ENCODE data around the gene GLIPR2. TPM values are rescaled to one million over a fixed set of nuclear protein-coding genes. Genes with fewer than 3 reads are reported as not detected.

The GLIPR2 gene
- total RNA-seq, 4 donors from 2014 or later, result 51.3 to 84.9 (median 59.6) TPM

DNA sequence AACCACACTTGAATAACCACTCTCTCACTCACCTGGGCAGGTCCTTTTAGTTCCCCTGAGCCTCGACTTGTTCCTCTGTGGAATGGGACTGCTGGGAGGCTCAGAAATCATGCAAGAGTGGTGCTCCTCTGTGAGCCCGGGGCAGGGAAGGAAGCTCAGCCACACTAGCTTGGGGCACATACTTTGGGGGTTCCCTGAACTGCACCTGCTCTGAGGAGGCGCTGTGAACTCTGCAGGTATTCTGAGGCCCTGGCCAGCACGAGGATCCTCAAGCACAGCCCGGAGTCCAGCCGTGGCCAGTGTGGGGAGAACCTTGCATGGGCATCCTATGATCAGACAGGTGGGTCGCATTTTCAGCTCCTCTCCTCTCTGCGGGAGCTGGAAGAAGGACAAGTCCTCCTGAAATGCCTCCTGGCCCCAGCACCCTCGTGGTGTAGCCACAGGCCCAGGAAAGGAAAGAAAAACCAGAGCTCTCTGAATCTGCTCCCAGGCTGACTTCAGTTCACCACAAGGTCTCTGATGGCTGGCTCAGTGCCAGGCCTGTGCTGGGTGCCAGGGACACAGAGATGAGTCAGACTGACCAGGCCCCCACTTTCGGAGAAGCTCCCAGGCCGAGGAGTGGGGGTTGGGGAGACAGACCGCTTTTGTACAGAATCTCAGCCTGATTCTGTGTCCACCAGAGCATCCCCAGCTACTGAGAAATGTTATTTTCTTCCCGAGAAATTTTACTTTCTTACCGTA is 11.9 kb downstream of the GLIPR2 start:
- Histone ChIP-seq H3K4me1 (peaks cover 37 to 96% (median 86%) of the 10 kb centered on the region in 4 donors), H3K27me3 (no peaks in the 10 kb centered on the region), H3K4me3 (peak overlapping the region in 1 of 4 donors; percentile 9), H3K9me3 (no peaks in the 10 kb centered on the region), H3K36me3 (peaks cover 0 to 38% (median 6%) of the 10 kb centered on the region in 4 donors), H3K27ac (replicated peaks in 1 of 4) (peak overlapping the region; percentile 76 to 92 (median 86))
- TF ChIP-seq POLR2AphosphoS5 (IDR thresholded peaks at IDR 0.05) (peak; percentile 83 to 91), CTCF (IDR thresholded peaks at IDR 0.05) (no peak), EP300 (IDR thresholded peaks at IDR 0.05) (no peak), POLR2A (IDR thresholded peaks at IDR 0.05; ENCODE audit: low read depth) (no peak)
- intact Hi-C loops (cut with DNase I), result no loop called here
- WGBS, result 28% methylated on average over 7 of the region's 14 CpGs
- DNase-seq (ENCODE audit: extremely low spot score), result peak; percentile 99

DNA sequence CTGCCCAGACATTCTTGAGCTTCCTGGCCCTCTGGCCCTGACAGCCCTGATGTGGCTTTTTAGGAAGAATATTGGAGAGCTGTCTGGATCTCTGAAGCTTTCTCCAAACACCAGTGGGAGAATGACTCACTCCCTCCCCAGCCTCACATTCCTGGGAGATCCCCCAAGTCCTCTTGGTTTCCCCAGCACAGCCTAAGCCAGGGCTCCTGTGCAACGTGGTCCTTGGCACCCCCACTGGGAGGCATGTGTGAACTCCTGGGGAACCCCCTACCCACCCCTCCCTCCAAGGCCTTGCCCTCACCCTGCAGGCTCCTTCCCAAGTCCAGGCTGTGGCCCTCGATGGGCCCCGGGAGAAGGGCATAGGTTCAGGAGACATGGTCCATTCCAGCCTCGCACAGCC is 12.7 kb downstream of the GLIPR2 start:
- intact Hi-C loops (cut with DNase I), result no loop called here
- Histone ChIP-seq H3K27ac (replicated peaks in 1 of 4) (peak overlapping the region; percentile 76 to 92 (median 86)), H3K9me3 (no peaks in the 10 kb centered on the region), H3K4me3 (no peak overlapping the region), H3K36me3 (peaks cover 0 to 38% (median 6%) of the 10 kb centered on the region in 4 donors), H3K27me3 (no peaks in the 10 kb centered on the region), H3K4me1 (peaks cover 36 to 96% (median 86%) of the 10 kb centered on the region in 4 donors)
- WGBS, result 76% methylated on average over 3 of the region's 4 CpGs
- no peak for DNase-seq (ENCODE audit: extremely low spot score)
- no peak for TF ChIP-seq POLR2A (IDR thresholded peaks at IDR 0.05; ENCODE audit: low read depth)
- TF ChIP-seq CTCF (IDR thresholded peaks at IDR 0.05), result no peak
- TF ChIP-seq EP300 (IDR thresholded peaks at IDR 0.05), result no peak
- no peak for TF ChIP-seq POLR2AphosphoS5 (IDR thresholded peaks at IDR 0.05)

- H3K4me3 ChIP-seq, result no peak overlapping the region
- intact Hi-C loops (cut with DNase I), result no loop called here
- DNase-seq (ENCODE audit: extremely low spot score), result no peak
- H3K27ac ChIP-seq (replicated peaks in 1 of 4), result peak overlapping the region; percentile 76 to 92 (median 86)
- peaks cover 0 to 36% (median 6%) of the 10 kb centered on the region in 4 donors for H3K36me3 ChIP-seq
- peaks cover 44 to 96% (median 88%) of the 10 kb centered on the region in 4 donors for H3K4me1 ChIP-seq
- TF ChIP-seq POLR2A (IDR thresholded peaks at IDR 0.05; ENCODE audit: low read depth) (no peak), POLR2AphosphoS5 (IDR thresholded peaks at IDR 0.05) (no peak), CTCF (IDR thresholded peaks at IDR 0.05) (no peak), EP300 (IDR thresholded peaks at IDR 0.05) (no peak)
- 58% methylated on average over 3 of the region's 4 CpGs for WGBS
- no peaks in the 10 kb centered on the region for H3K9me3 ChIP-seq
- H3K27me3 ChIP-seq, result no peaks in the 10 kb centered on the region
These were observed 14.2 kb downstream of the GLIPR2 start for GRCh38 chr9:36150574-36151315.

DNA sequence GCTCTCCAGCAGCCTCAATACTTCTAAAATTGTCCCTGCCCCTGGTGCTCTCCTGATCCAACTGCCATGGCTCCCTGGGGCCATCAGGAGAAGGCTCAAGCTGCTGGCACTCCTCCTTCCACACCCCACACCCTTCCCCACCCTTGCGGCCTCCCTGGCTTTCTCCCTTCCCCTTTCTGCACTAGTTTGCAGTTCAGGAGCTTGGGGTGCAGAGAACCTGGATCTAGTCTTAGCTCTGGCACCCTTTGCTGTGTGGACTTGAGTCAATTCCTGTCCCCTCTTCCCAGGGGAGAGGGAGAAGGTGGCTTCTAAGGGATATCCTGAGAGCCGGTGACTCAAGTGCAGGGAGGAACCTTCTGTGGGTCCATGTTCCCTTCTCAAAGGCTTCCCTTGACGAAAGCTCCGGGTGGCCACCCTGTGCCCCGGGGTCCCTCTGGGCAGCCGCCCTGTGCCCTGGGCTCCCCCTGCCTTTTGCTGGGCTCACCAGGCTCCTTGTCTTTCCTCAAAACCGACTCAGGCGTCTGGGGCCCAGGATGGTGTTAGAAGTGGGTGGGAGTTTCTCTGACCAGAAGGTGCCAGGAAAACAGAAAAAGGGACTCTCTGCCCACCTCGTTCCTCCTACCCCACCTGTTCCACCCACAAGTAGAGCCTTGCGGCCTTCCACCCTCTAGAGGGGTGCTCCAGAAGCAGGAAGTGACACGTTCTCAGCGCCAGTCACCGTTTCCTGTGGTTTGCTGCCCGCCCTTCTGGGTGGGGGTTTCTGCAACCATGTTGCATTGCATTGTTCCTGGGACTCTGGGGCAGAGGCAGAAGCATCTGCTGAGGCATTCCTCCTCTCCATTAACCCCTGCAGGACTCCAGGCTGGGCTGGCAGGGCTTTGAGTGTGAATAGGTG is 15.0 kb downstream of the GLIPR2 start:
- intact Hi-C loops (cut with DNase I), result no loop called here
- Histone ChIP-seq H3K4me1 (peaks cover 44 to 90% (median 88%) of the 10 kb centered on the region in 4 donors), H3K27me3 (no peaks in the 10 kb centered on the region), H3K27ac (replicated peaks in 1 of 4) (peak overlapping the region; percentile 76 to 92 (median 86)), H3K4me3 (no peak overlapping the region), H3K9me3 (no peaks in the 10 kb centered on the region), H3K36me3 (peaks cover 0 to 36% (median 7%) of the 10 kb centered on the region in 4 donors)
- WGBS, result 71% methylated on average over 10 of the region's 14 CpGs
- TF ChIP-seq EP300 (IDR thresholded peaks at IDR 0.05) (no peak), POLR2AphosphoS5 (IDR thresholded peaks at IDR 0.05) (peak; percentile 43), POLR2A (IDR thresholded peaks at IDR 0.05; ENCODE audit: low read depth) (no peak), CTCF (IDR thresholded peaks at IDR 0.05) (no peak)
- DNase-seq (ENCODE audit: extremely low spot score), result no peak
